Measurements from ENCODE around the gene STEAP3.

STEAP3 gene

GRCh38 chr2:119198240-119198840 lies 25.3 kb upstream of the STEAP3 start:
- no peak for DNase-seq

- DNase-seq = no peak
Observed at GRCh38 chr2:119201815-119202214, 21.8 kb upstream of the STEAP3 start.

- no peak for DNase-seq
Observed at GRCh38 chr2:119202610-119203310, 20.9 kb upstream of the STEAP3 start.

GRCh38 chr2:119204525-119204924 lies 19.1 kb upstream of the STEAP3 start:
- no peak for DNase-seq

- DNase-seq = no peak
Observed at GRCh38 chr2:119205001-119205706, 18.5 kb upstream of the STEAP3 start.

GRCh38 chr2:119206201-119206600 lies 17.4 kb upstream of the STEAP3 start:
- DNase-seq = no peak

GRCh38 chr2:119207447-119207846 lies 16.2 kb upstream of the STEAP3 start:
- no peak for DNase-seq

- DNase-seq = no peak
Observed at GRCh38 chr2:119208791-119209203, 14.8 kb upstream of the STEAP3 start.

GRCh38 chr2:119212139-119212800 lies 11.4 kb upstream of the STEAP3 start:
- DNase-seq = no peak

GRCh38 chr2:119214453-119215037 lies 9.1 kb upstream of the STEAP3 start:
- no peak for DNase-seq

GRCh38 chr2:119216994-119217393 lies 6.6 kb upstream of the STEAP3 start:
- DNase-seq = no peak

- DNase-seq = peak; percentile 47 to 61
Observed at GRCh38 chr2:119218478-119219064, 5.1 kb upstream of the STEAP3 start.

- DNase-seq = no peak
Observed at GRCh38 chr2:119219873-119220272, 3.8 kb upstream of the STEAP3 start.

- no peak for DNase-seq
Observed at GRCh38 chr2:119220720-119221301, 2.8 kb upstream of the STEAP3 start.

GRCh38 chr2:119221609-119222008 lies 2.0 kb upstream of the STEAP3 start:
- no peak for DNase-seq

GRCh38 chr2:119222213-119222612 lies 1.4 kb upstream of the STEAP3 start:
- DNase-seq = no peak

GRCh38 chr2:119222863-119223520 lies 642 bp upstream of the STEAP3 start:
- DNase-seq = no peak

- no peak for DNase-seq
Observed at GRCh38 chr2:119224391-119225104, 914 bp downstream of the STEAP3 start.

GRCh38 chr2:119225105-119225865 lies 1.7 kb downstream of the STEAP3 start:
- no peak for DNase-seq

- DNase-seq = no peak
Observed at GRCh38 chr2:119225926-119226325, 2.3 kb downstream of the STEAP3 start.

Measured in NCI-H187 (cell line).